Activated CD8-positive, alpha-beta memory T cell treated with anti-CD3 and anti-CD28 coated beads for 24 hours (primary cell): ENCODE measurements around the gene CAMK2D.

Experiments
- DNase-seq: peaks from one replicate; pipeline ENCODE4 v3.0.0-alpha.2; 2020

Gene CAMK2D

DNA sequence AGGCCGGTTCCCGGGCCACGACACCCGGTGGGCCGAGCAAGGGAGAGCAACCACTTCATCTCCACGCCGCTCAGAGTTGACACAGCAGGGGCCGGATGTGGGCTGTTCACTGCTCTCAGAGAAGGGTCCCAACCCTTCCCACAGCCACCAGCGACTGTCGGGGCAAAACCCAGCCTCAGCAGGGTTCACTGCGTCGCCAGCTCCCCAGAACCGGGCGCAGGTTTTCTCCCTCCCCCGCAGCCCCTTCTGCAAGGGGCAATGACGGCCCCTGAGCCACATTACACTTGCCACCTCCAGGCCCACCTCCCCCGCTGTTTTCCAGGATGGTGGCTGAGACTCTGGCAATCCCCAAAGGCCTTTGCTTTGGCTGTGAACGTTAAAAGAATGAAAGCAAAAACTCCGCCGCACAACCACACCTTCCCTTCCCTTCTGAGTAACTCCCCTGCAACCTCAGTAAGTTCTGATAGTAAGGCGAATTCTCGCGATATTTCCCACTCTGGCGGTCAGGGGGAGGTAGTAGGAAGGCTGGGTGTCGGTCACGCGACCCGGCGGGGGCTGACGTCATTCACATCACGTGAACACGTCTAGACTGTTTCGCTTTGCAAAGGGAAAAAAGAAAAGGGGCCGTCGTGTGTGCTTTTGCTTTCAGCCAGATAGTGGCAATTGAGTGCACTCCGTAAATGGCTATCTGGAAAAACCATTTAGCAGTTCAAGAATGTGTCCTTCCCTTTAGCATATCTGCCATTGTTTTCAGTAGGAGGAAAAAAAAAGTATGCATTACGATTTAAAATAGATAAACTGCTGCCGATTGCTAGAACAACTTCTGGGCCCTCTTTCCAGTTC is 869 bp upstream of the CAMK2D start:
- peak; percentile 97 for DNase-seq

DNA sequence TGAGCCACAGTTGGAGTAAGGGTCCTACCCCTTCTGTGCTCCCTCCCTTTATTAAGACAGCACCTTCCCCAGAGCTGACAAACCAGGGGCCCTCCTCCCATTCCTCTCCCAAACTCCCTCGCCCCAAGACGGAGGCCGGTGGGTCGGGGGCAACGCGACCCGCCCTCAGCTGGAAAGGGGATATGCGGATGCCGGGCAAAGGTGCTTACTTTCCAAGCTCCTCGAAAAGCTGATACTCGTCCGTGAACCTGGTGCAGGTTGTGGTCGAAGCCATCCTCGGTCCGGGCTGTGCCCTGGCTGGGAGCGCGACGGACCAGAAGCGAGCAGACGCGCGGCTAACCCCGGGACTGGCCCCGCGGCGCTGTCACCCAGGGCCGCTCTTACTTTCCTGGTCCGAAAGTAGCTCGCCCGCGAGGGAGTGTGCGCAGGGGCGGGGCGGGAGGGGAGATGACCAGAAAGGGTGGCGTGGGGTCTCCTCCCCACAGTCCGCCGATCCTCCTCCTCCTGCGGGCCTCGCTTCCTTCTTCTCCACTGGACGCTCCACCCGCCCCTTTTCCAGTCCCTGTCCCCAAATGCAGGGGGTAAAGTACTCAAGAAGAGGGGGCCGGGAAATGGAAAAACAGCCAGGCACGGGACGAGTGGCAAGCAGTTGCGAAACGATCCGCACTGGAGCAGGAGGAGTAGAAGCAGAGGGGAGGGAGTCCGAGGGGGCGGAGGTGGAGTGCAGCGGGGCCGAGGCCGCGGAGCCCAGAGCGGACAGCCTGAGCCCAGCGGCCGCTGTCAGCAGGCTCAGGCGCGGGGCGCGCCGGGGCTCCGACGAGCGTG is 531 bp downstream of the CAMK2D start:
- DNase-seq, result peak; percentile 83

DNA sequence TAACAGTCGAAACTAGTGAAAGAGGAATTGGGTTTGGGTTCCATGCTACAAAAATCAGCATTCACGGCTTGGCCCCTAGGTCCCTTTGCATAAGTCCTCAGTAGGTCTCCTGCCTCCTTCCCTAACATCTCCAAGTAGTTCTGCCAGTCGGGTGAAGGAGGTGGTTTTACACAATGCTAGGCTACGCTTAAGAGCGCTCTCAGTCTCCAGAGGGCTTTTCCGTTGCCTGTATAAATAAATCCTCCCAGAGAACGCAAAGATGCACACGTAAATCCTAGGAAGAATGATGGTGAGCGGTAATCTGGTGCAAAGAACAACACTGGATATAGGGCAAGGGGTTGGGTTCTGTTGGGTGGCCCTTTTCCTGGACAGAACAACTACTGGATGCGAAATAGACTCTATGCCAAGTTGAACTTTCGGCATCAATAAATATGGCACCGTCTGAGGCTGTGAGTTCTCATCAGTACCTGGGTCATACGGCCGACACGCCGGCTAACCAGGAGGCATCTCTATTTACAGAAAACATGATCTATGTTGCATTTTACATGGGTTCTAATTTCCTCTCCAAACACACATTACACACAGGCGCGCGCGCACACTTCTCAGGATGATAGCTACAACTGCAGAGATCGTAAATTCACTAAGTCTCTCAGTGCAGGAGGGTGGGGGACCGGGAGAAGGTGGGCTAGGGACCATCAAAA is 1.3 kb downstream of the CAMK2D start:
- peak; percentile 78 for DNase-seq

DNA sequence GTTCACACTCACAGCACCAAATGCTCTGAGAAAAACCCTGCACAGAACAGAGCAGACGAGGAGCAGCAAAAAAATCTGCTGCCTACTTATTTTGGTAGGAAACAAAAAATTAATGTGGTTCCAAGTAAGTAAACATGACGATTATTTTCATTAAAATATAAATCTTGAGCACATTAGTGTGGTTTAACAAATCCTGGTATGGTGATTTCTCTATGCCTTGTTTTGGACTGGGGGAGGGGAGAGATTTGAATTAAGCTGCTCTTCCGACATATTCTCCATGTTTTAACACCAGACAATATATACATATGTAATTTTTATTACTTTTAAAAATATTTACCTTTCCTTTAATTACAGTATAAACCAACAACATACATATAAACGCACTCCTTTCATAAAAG is 1.8 kb downstream of the CAMK2D start:
- DNase-seq, result no peak

DNA sequence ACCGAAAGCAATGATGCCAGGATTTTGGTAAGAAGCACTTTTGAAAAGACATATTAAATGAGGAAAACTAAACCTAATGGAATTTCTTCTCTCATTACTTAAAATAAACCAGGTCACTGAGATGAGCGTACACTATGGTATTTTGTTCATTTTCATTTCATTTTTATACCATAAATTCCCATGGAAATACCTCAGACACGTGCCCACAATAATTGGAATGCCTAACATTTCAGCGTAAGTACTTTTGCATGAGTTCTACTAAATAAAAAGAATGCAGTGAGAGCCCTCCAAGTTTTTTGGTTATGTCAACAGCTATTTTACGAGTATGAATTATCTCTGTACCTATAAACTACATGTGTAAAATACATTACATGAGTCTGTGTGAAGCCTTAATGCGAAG is 3.2 kb downstream of the CAMK2D start:
- DNase-seq, result no peak

DNA sequence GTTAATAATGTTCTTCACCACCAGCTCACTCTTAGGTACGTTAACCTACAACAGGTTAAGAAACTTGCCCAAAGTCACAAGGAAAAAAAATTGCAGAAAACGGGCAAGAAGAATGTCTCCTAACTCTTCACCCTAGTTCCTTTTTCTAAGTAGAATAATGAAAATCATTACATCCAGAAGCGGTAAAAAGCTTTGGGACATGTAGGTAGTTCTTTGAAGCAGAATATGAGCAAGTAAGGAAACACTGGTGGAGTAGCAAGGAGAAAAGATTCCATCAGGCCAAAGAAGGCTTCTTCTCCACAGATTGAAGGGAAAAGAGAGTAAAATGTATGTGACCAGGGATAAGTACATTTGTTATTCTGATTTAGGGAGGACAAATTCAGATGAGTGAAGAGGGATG is 4.1 kb downstream of the CAMK2D start:
- no peak for DNase-seq

DNA sequence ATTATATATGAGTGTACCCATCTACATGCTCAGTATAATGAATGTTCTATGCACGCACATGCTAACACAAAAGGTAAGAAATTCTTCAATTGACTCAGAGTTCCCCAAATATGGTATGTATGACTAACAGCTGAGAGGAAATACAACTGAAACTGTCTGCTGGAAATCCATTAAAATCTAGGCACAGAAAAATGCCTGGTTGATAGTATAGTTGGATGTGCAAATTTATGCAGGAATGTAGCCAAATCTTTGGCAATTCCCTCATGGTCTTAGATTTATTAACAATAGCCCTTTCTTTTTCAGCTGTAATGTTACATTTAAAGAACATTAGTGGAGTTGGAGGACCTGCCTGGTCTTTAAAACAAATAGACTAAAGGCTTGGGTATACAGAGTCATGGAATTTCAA is 5.5 kb downstream of the CAMK2D start:
- DNase-seq, result no peak

DNA sequence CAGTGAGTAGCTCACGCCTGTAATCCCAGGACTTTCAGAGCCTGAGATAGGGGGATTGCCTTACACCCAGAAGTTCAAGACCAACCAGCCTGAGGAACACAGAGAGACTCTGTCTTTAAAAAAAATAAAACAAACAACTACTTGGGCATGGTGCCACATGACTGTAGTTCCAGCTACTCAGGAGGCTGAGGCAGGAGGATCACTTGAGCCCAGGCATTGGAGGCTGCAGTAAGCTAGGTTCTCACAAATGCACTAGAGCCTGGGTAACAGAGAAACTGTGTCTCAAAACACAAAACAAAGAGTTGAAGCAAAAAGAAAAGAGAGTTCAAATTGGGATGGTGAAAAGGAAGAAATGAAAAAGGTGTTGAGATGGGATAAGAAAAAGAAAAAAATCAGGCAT is 10.8 kb downstream of the CAMK2D start:
- DNase-seq, result no peak

DNA sequence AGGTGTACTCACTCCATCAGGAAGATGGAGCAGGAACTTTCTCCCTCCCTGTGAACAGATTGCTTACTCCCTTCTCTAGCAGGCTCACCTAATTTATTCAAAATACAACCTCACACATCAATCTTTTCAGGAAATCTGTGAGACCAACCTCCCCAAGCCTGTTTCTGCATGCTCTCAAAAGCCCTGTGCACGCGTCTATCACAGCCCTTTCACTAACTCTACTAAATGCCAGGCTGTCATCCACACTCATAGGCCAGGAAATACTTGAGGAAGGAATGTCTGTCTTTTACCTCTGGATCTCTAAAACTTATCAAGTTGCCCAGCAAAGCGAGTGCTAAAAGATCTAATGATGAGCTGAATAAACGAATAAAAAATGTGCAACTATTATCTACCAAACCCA is 11.2 kb downstream of the CAMK2D start:
- DNase-seq, result no peak

DNA sequence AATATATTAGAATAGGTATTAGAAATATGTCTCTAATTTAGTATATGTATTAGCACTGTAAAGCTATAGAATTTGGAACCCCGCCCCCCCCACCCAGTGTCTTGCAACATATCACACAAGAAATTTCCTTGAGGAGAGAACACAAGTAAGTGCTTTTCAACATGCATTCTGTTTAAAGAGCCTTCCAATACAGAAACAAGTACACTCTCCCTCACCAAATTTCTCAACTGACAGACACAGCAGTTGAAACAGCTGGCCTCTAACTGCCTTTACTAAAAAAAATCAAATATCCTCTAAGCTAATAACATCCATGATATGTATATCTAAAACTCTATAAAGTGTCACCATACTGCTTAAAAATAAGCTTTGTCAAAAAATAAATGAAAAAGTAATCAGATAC is 12.4 kb downstream of the CAMK2D start:
- DNase-seq, result no peak

DNA sequence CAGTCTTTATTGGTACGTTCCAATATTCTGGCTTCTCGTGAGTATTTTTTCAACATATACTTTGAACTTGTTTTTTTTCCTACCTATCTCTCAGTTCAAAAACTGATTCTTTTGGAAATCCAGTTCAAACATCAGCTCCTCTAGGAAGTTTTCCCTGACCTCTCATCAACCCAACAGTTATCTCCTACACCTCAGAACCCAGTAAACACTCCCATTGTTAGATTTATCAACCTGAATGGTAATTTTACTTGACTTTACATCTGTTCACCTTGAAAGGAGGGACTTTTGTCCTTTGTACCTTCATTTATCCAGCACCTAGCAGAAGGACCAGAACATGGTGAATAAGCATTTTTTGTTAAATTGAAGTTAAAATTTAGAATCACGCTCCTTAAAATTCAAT is 13.6 kb downstream of the CAMK2D start:
- no peak for DNase-seq

DNA sequence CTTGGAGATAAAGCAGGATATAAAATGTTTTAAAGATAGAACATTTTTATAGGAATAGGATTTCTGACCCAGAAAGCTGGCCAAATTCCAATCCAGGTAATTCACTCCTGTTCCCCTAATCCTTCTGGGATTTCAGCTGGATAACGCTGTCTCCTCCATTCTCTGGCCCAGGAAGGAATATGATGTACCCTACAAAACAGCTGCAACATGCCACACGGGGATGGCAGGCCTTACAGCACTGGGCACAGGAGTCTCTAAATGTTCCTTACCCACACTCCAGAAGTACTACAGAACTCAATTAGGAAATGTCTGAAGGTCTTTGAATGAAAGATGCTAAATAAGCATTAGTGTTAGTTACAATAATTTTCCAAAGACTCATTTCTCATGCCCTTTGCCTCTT is 15.8 kb downstream of the CAMK2D start:
- no peak for DNase-seq

DNA sequence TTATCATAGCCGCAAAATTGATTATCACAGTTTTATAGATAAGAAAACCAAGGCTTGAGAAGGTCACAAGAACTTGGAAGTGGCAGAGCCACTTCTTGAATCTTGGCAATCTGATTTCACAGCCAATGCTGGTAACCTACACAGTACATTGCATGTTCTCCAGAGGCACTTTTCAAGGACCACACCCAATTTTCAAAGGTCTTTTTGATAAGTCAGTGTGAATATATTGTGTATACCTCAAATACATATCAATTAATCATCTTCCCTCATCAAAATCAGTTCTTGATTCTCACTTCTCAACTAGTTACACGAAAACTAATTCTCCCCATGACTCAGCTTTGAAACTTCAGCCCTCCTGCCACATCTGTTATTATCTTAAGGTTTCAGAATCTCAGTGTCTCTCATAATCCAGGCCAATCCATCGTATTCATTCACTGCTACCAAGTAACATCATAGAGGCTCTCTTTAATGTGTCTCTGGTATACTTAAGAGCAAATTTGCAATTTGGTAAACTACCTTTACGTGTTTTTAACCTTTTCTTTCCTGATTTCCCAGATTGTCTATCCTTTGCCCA is 16.8 kb downstream of the CAMK2D start:
- DNase-seq, result no peak

DNA sequence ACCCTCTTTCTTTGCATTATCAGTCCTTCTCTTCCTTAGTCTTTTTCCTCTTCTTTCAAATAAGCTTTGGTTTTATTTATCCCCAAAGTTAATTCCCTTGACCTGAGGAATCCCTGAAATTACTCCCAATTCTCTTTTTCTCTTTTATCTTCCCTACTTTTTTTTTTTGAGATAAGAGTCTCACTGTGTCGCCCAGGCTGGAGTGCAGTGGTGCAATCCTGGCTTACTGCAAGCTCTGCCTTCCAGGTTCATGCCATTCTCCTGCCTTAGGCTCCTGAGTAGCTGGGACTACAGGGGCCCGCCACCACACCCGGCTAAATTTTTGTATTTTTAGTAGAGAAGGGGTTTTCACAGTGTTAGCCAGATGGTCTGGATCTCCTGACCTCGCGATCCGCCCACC is 17.8 kb downstream of the CAMK2D start:
- DNase-seq, result no peak

DNA sequence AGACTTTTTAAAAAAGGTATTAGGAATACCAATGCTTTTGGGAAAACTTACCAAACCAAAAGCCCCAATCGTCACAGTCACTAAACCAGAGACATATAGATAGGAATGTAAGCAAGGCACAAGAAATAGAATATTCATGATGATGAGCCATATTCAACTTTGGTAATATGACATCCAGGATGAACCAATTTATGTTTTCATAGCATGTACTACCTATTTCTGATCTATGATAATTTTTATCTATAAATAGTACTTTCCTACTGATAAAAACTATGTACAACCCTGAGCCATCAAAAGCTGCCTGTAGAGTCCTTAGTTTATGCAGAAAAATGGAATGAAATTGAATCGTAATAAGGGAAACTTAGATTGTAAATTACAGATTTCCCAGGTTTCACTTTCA is 18.9 kb downstream of the CAMK2D start:
- no peak for DNase-seq

DNA sequence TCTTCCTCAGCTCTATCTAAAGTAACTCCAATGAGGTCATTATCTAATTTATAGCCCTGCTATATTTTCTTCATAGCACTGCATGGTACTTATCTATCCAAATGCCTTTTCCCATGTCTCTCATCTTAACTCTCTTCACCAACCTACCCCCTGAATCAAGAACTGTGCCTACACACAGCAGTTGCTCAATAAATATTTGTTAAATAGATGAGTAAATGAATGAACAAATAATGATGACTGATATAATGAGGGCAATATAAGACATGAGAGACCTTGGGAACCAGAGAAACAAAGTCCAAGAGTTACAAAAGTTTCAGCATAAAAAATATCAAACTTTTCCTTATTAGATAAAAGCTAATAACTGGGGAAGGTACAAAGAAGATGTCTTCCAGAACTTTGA is 19.6 kb downstream of the CAMK2D start:
- no peak for DNase-seq

DNA sequence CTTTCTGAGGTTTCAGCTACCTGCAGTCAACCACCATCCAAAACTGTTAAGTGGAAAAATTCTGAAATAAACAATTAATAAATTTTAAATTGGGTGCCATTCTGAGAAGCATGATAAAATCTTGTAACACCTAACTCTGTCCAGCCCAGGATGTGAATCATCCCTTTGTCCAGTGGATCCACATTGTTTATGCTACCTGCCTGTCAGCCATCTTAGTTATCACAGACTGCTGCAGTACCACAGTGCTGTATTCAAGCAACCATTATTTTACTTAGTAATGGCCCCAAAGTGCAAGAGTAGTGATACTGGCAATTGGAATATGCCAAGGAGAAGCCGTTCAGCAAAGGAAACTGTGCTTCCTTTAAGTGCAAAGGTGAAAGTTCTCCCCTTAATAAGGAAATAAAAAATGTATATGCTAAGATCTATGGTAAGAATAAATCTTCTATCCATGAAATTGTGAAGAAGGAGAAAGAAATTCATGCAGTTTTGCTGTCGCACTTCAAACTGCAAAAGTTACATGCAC is 20.6 kb downstream of the CAMK2D start:
- no peak for DNase-seq

DNA sequence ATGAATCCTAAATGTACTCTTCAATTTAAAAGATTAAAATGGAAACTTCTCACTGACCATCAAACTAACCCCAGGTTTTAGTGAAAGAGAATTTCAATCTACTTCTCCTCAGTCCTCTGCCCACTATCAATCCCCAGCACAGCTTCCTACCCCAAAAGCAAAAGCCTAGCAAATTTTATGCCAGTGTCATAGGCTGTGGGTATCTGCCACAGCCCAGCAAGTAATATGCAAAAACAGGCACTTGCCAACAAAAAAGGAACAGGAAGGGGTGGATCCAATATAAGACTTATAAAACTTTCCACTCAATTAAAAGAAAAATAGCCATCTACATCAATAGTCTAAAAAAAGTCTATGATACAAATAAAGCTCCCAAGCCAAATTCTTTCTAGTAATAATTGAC is 22.3 kb downstream of the CAMK2D start:
- DNase-seq, result no peak

DNA sequence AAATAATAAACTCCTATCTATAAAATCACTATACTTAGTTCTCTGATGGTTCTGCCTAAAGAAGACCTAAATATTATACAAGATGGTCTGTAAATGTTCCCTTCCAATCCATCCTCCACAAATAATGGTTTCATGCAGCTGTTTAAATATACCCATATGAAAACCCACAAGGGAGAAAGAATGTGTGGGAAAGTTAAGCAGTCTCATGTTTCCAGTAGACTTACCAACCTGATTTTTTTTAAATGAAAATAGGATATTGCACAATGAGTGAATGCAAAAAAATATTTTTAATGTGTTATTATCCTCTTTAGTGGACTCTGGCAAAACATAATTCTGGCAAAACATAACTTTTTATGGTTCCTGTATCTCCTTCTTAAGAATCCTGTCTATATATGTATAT is 23.3 kb downstream of the CAMK2D start:
- DNase-seq, result no peak

DNA sequence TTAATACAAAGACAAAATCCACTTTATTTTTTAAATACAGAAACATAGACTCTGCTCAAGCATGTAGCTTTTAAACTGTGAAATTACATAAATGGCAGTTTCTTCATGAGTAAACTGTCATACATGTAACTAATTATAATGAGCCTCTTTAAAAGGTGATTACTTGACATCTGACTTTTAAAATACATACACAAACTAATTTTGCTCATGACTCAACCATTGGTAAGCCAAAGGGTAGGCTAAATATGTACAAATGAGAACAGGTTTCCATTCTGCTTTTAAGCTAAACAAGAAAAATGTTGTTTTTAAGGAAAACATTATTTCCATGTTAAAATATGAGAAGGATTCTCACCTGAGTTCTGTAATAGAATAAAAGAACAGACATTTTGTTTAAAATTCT is 27.9 kb downstream of the CAMK2D start:
- DNase-seq, result no peak

DNA sequence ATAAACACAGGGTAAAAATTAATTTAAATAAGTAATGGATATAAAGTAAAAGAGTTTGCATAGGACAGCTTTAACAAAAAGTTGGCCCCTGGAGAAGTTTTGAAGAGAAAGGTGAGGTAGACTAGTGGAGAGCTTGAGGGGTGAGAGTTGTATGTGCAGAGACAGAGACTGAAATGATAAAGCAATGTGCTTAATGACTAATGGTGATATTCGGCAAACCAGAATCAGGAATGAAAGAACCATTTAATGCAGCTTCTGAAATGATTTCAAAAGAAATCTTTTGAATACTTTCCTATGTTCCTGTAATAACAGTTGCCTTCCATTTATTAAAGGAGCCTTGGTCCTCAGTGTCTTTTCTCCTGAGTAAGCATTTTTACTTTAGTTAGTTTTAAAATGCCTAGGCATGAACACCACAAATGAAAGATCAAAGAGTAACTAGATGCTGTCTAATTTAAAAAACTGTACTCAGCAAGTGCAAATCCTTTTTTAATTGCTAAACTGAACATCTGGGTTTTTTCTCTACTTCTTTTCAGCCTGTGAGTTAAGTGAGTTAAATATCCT is 28.5 kb downstream of the CAMK2D start:
- DNase-seq, result no peak

DNA sequence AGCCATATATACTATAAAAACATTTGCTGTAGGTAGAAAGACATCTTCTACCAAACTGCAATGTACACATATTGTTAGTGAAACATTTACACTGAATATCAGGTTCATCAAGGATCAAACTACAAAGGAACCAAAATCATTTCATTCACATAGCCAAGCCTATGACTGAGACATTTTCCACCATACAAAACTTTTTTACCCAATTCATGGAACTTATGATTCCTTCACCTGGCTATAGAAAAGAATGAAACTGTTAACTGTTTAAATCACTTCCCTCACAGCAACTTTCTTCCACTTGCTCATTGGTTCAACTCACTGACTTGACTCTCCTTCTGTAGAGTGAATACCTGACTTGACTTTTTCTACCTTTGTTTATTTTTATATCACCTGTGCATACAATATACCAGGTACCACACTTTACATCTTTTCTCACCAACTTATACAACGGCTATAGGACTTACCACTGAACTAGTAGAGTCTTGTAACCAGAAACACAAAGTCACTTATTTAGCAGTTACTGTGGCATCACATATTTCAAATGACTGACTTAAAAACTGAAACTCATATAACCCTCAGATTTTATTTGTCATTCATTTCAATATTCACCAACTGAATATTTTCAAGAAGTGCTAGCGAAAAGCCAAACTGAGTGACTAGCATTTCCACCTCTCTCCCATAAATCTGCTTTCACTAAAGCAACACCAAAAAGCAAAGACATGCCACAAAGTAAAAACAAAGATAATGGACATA is 30.9 kb downstream of the CAMK2D start:
- no peak for DNase-seq
